Measurements from ENCODE around the gene SERINC2. TPM values are rescaled to one million over a fixed set of nuclear protein-coding genes. Genes with fewer than 3 reads are reported as not detected.

The SERINC2 gene
- total and polyA plus RNA-seq, 2 of the 8 experiments (the other 6 are each of a cell fraction or from before 2014, with no cell fraction given), result 31.4 to 60.0 TPM

DNA sequence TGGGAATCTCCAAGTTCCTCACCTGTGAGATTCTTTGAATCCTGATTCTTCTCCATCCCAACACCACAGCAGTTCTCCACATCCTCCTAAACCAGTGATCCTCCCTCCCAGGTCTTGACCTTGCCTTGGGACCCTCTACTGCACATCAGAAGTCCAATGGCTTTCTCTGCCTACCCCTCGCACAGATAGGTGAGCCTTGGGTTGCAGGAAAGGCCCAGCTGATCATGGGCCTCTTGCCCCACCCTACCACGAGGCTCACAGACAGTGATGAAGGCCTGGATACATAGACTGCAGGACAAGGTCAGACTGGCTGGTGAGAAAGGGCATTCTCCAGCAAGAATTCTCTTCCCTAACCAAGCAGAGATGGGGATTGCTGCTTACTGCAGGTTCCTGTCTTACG is 41.0 kb upstream of the SERINC2 start:
- peak overlapping the region; percentile 63 for H3K4ac ChIP-seq (replicated peaks; ENCODE audit: insufficient read length, low read depth, low read length)
- 0 out of 2 replicates have a peak overlapping the region, but pooled peaks have one; percentile 5 for H2BK20ac ChIP-seq (ENCODE audit: low read length)
- FAIRE-seq, result no peak
- H3K14ac ChIP-seq (ENCODE audit: insufficient read length), result no peak overlapping the region
- H3K56ac ChIP-seq (replicated peaks; ENCODE audit: insufficient read length, low read depth, low read length), result no peak overlapping the region
- H3K27me3 ChIP-seq (replicated peaks in 1 of 4; ENCODE audit: control insufficient read depth in 3 of 4, extremely low read depth in 1 of 4, insufficient read depth in 3 of 4, low read length in 3 of 4), result 0 out of 7 replicates have a peak, but pooled peaks cover 0 to 2% (median 0%) of the 10 kb centered on the region in 4 experiments
- no peak overlapping the region for H4K8ac ChIP-seq (ENCODE audit: extremely low read depth, insufficient read depth, low read length)
- H3K23me2 ChIP-seq (ENCODE audit: low read depth, low read length), result peaks cover 11% of the 10 kb centered on the region
- no peak for DNase-seq (ENCODE audit: low read depth in 1 of 2, low spot score in 2 of 2)
- no peak overlapping the region for H2BK120ac ChIP-seq (replicated peaks; ENCODE audit: low read depth, low read length)
- peak overlapping the region; percentile 77; the same call in 1 of the 2 replicates for H2BK12ac ChIP-seq (ENCODE audit: low read depth, low read length)
- no peaks in the 10 kb centered on the region for H3K9me3 ChIP-seq (ENCODE audit: insufficient read depth in 2 of 2, low read depth in 1 of 2, low read length in 1 of 2)
- H3K27ac ChIP-seq (ENCODE audit: low read depth, low read length), result no peak overlapping the region
- no peaks in the 10 kb centered on the region for H4K20me1 ChIP-seq (replicated peaks in 1 of 2; ENCODE audit: control insufficient read depth in 1 of 2, insufficient read depth in 2 of 2, low read length in 2 of 2)
- peaks cover 8 to 29% (median 25%) of the 10 kb centered on the region in 4 experiments for H3K4me1 ChIP-seq (replicated peaks in 1 of 4; ENCODE audit: control insufficient read depth in 3 of 4, insufficient read depth in 4 of 4, low read length in 3 of 4)
- no peaks in the 10 kb centered on the region for H3K79me2 ChIP-seq (ENCODE audit: control insufficient read depth in 1 of 2, insufficient read depth in 2 of 2, low read length in 2 of 2)
- H3K23ac ChIP-seq (ENCODE audit: insufficient read length), result no peak overlapping the region
- H2AK5ac ChIP-seq (ENCODE audit: low read depth, low read length), result no peak overlapping the region
- H3K79me1 ChIP-seq (ENCODE audit: low read depth, low read length), result no peaks in the 10 kb centered on the region
- H3K4me3 ChIP-seq (ENCODE audit: extremely low read depth in 1 of 4, insufficient read depth in 2 of 4, low read depth in 3 of 4, low read length in 4 of 4), result peak overlapping the region in 3 of 4 experiments; percentile 33 to 61 (median 54); a peak in 5 of 8 replicates
- no peak overlapping the region for H3K9ac ChIP-seq (replicated peaks in 1 of 4; ENCODE audit: extremely low read depth in 1 of 4, low read depth in 3 of 4, low read length in 3 of 4)
- peak overlapping the region; percentile 86 to 93; a peak in 3 of 4 replicates for H3K4me2 ChIP-seq (ENCODE audit: insufficient read depth in 1 of 2, low read depth in 2 of 2, low read length in 2 of 2)
- POLR2A ChIA-PET (ENCODE audit: partially characterized antibody), result interaction anchor here (0.6 to 5.4 kb wide), 5 partner anchors 10 to 147 kb away, joined by 3 to 26 read pairs (median 3); partner anchors contain the start of gene SERINC2
- H2BK5ac ChIP-seq (ENCODE audit: low read depth, low read length), result no peak overlapping the region
- 89% methylated on average over 3 of the region's 3 CpGs; no CpG with 5 or more reads in 1 of the 2 experiments for WGBS, 2 experiments (ENCODE audit: extremely low coverage in 1 of 2, insufficient coverage in 1 of 2, insufficient read length in 1 of 2, insufficient replicate concordance in 2 of 2, low coverage in 1 of 2, low lambda C conversion rate in 2 of 2, missing lambda C conversion rate in 1 of 2)
- CTCF ChIA-PET (ENCODE audit: partially characterized antibody), result interaction anchor here (0.9 to 1.6 kb wide), 5 partner anchors 12 to 188 kb away, joined by 3 to 7 read pairs (median 4); no protein-coding TSS in a partner anchor
- peak overlapping the region; percentile 25; the same call in 1 of the 2 replicates for H2BK15ac ChIP-seq (ENCODE audit: low read length)
- H3K36me3 ChIP-seq (ENCODE audit: control insufficient read depth in 2 of 4, insufficient read depth in 4 of 4, low read length in 3 of 4), result peaks cover 0 to 7% (median 0%) of the 10 kb centered on the region in 4 experiments; a peak in 2 of 8 replicates
- H4K5ac ChIP-seq (ENCODE audit: insufficient read length, low read depth, low read length), result no peak overlapping the region
- no peak overlapping the region for H4K91ac ChIP-seq (replicated peaks; ENCODE audit: insufficient read length, low read length)
- H2AFZ ChIP-seq (ENCODE audit: low read length), result no peak overlapping the region
- H3K18ac ChIP-seq (ENCODE audit: extremely low read depth, low read length), result no peak overlapping the region
- TF ChIP-seq CEBPB (IDR thresholded peaks at IDR 0.05; ENCODE audit: low read depth, low read length) (no peak), BCL11A (IDR thresholded peaks at IDR 0.05; ENCODE audit: low read depth in 2 of 2, low read length in 2 of 2) (no peak), SIN3A (conservative IDR thresholded peaks at IDR 0.05 in 1 of 2, IDR thresholded peaks at IDR 0.05 in 1 of 2; ENCODE audit: low read depth in 1 of 2, low read length in 2 of 2) (no peak), BACH1 (IDR thresholded peaks at IDR 0.05; ENCODE audit: low read length) (no peak), YY1 (IDR thresholded peaks at IDR 0.05; ENCODE audit: low read depth, low read length) (no peak), JUND (IDR thresholded peaks at IDR 0.05; ENCODE audit: low read length) (no peak), ASH2L (IDR thresholded peaks at IDR 0.05; ENCODE audit: low read length) (no peak), SP2 (IDR thresholded peaks at IDR 0.05; ENCODE audit: low read length) (no peak), SP4 (IDR thresholded peaks at IDR 0.05; ENCODE audit: low read length) (no peak), CHD1 (IDR thresholded peaks at IDR 0.05; ENCODE audit: low read depth, low read length) (no peak)
